Endothelial cell (in vitro differentiated cells): ENCODE data around the gene NECAP2. TPM values are rescaled to one million over a fixed set of nuclear protein-coding genes. Genes with fewer than 3 reads are reported as not detected.
"Not testable (repeated sequence)": the region's sequence is repeated elsewhere in the genome, so short reads cannot be mapped to it uniquely, and the experiment has no call there.

Experiments
- DNase-seq: peaks from one replicate; pipeline ENCODE4 v3.0.0; 2021; ENCODE audit warnings: low spot score
- H3K27ac Mint-ChIP-seq: one replicate; pipeline ENCODE4 v1.8.0; 2021; ENCODE audit warnings: mixed read lengths, inconsistent platforms; ENCODE audit not compliant: unreplicated experiment
- H3K27me3 Mint-ChIP-seq: one replicate; pipeline ENCODE4 v1.8.0; 2021; ENCODE audit warnings: mild to moderate bottlenecking, moderate library complexity, mixed read lengths, inconsistent platforms; ENCODE audit not compliant: unreplicated experiment
- H3K36me3 Mint-ChIP-seq: one replicate; pipeline ENCODE4 v1.8.0; 2021; ENCODE audit warnings: mild to moderate bottlenecking, low read depth, mixed read lengths, inconsistent platforms; ENCODE audit not compliant: unreplicated experiment
- H3K4me1 Mint-ChIP-seq: one replicate; pipeline ENCODE4 v1.8.0; 2021; ENCODE audit warnings: mild to moderate bottlenecking, mixed read lengths, inconsistent platforms; ENCODE audit not compliant: unreplicated experiment
- H3K4me3 Mint-ChIP-seq: one replicate; pipeline ENCODE4 v1.8.0; 2021; ENCODE audit warnings: mild to moderate bottlenecking, mixed read lengths, inconsistent platforms; ENCODE audit not compliant: unreplicated experiment
- H3K9me3 Mint-ChIP-seq: one replicate; pipeline ENCODE4 v1.8.0; 2021; ENCODE audit warnings: mixed read lengths, inconsistent platforms; ENCODE audit not compliant: unreplicated experiment
- CTCF ChIP-seq: fragments of 200-600 bp; sonication (generic); IDR thresholded peaks from one replicate; pipeline ENCODE4 v1.5.0; 2021; ENCODE audit warnings: antibody characterized with exemption; ENCODE audit not compliant: unreplicated experiment
- total RNA-seq: library from RNA; stranded (reverse); fragmentation: NEBNext Ultra II Directional; extraction: Animal tissue kit (Norgen Biotek cat#: 25700); gene quantifications from one replicate; pipeline ENCODE4 v1.2.1, GENCODE V29; 2021; ENCODE audit not compliant: unreplicated experiment

NECAP2 gene
- total RNA-seq, 1 donor from 2014 or later = 192 TPM

GRCh38 chr1:16491056-16491675 lies 50.6 kb downstream of the NECAP2 start:
- Mint-ChIP-seq H3K4me3 (no peak overlapping the region), H3K27me3 (no peaks in the 10 kb centered on the region), H3K9me3 (no peaks in the 10 kb centered on the region), H3K27ac (no peak overlapping the region), H3K36me3 (peaks cover 11% of the 10 kb centered on the region), H3K4me1 (no peaks in the 10 kb centered on the region)
- no peak for TF ChIP-seq CTCF
- no peak for DNase-seq

DNA sequence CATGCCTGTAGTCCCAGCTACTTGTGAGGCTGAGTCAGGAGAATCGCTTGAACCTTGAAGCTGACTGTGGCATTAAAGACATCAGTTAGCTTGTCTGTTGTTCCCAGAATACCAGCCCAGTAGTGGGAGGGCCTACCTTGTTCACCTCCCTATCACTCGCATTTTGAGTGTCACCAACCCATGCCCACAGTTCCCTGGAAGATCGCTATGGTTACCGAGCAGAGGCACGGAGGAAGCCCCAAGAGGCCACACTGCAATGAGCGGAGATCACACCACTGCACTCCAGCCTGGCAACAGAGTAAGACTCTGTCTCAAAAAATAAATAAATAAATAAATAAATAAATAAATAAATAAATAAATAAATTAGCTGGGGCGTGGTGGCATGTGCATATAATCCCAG lies 52.4 kb downstream of the NECAP2 start:
- H3K4me3 Mint-ChIP-seq, H3K4me1 Mint-ChIP-seq, H3K27ac Mint-ChIP-seq, H3K9me3 Mint-ChIP-seq, DNase-seq, H3K27me3 Mint-ChIP-seq: not testable (repeated sequence)
- H3K36me3 Mint-ChIP-seq = peaks cover 11% of the 10 kb centered on the region

GRCh38 chr1:16493731-16494130 lies 53.2 kb downstream of the NECAP2 start:
- not testable (repeated sequence) for H3K36me3 Mint-ChIP-seq, DNase-seq, H3K4me3 Mint-ChIP-seq, H3K27me3 Mint-ChIP-seq, H3K9me3 Mint-ChIP-seq, H3K4me1 Mint-ChIP-seq, H3K27ac Mint-ChIP-seq

DNA sequence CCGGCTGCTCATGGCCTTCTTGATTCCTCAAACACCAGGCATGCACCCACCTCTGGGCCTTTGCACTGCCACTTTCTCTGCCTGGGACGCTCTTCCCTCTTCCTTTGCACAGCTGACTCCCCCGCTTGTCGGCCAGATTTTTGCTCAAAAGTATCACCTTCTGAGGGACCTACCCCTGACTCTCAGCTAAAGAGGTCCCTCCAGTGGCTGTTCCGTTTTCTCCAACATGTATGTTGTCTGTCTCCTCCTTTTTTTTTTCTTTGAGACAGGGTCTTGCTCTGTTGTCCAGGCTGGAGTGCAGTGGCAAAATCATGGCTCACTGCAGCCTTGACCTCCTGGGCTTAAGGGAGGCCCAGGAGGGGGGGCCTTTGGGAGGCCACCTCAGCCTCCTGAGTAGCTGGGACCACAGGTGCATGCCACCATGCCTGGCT lies 57.0 kb downstream of the NECAP2 start:
- not testable (repeated sequence) for H3K27ac Mint-ChIP-seq, H3K36me3 Mint-ChIP-seq, DNase-seq, H3K27me3 Mint-ChIP-seq, H3K9me3 Mint-ChIP-seq, H3K4me3 Mint-ChIP-seq, H3K4me1 Mint-ChIP-seq

DNA sequence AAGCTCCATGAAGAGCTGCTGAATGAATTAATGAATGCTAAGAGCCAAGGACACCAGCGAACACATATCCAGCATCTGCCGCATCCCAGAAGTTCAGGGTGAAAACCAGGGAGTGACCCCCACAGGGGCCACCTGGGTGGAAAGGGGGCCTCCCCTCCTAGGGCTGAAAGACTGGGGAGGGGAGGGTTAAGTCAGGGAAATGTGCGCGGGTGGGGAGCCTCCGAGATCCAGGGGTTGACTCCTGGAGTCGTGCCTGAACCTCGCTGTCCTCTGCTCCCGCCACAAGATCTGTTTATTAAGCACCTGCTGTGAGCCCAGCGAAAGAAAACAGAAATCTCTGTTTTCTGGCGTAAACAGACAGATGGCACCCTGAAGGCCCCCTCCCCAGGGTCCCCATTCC lies 57.5 kb downstream of the NECAP2 start:
- not testable (repeated sequence) for H3K9me3 Mint-ChIP-seq, H3K36me3 Mint-ChIP-seq, H3K27me3 Mint-ChIP-seq, H3K4me1 Mint-ChIP-seq, H3K27ac Mint-ChIP-seq, DNase-seq
- peak overlapping the region; percentile 80 for H3K4me3 Mint-ChIP-seq

GRCh38 chr1:16498573-16499413 lies 58.3 kb downstream of the NECAP2 start:
- Mint-ChIP-seq H3K36me3 (no peaks in the 10 kb centered on the region), H3K4me3 (peak overlapping the region; percentile 93), H3K9me3 (no peaks in the 10 kb centered on the region), H3K27me3 (peaks cover 6% of the 10 kb centered on the region), H3K27ac (no peak overlapping the region), H3K4me1 (peaks cover 5% of the 10 kb centered on the region)
- no peak for TF ChIP-seq CTCF
- DNase-seq = peak; percentile 93

DNA sequence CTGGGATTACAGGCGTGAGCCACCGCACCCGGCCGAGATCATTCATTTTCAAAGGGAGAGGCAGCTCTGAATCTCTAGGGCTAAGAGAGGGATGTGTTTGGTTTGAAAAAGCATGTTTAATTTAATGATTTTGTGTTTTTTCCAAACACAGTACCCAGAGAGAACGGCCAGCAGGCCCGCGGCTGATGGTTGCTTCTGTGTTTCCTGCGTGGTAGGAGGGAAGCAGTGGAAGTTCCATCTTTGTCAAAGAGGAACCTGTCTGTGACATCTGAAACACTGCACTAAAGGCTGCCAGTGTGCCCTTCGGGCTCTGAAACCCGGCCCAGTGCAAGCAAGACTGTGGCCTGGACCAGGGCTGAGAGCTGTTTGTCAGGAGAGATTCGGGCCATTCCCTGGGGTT lies 59.9 kb downstream of the NECAP2 start:
- not testable (repeated sequence) for H3K4me3 Mint-ChIP-seq, H3K27ac Mint-ChIP-seq, DNase-seq, H3K27me3 Mint-ChIP-seq, H3K36me3 Mint-ChIP-seq, H3K4me1 Mint-ChIP-seq, H3K9me3 Mint-ChIP-seq

DNA sequence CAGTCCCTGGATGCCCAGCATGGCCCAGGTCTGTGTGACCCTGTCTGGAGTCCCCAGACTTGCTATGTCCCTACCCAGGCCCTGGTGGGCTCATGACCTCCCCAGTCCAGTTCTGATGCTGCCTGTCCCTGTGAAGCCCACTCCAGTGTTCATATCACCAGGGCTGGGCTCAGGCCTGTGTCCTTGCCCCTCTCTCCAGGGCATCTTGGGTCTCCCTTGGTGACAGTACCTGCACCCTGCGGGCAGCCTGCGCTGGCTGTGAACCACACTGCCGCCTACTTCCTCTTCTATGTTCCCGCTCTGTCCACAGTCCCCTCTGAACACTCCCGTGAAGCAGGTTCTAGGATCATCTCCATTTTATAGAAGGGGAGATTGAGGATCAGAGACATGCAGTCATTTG lies 60.5 kb downstream of the NECAP2 start:
- H3K4me1 Mint-ChIP-seq, H3K4me3 Mint-ChIP-seq, H3K9me3 Mint-ChIP-seq, H3K27ac Mint-ChIP-seq, H3K36me3 Mint-ChIP-seq, H3K27me3 Mint-ChIP-seq, DNase-seq: not testable (repeated sequence)

- not testable (repeated sequence) for H3K4me1 Mint-ChIP-seq, H3K27me3 Mint-ChIP-seq, H3K27ac Mint-ChIP-seq, H3K4me3 Mint-ChIP-seq, H3K36me3 Mint-ChIP-seq, H3K9me3 Mint-ChIP-seq, DNase-seq
Observed at GRCh38 chr1:16501446-16501845, 60.9 kb downstream of the NECAP2 start.
